Sigmoid colon (tissue), 7 donors: ENCODE results near the gene FBXL19. TPM values are rescaled to one million over a fixed set of nuclear protein-coding genes. Genes with fewer than 3 reads are reported as not detected.

ENCODE experiments used
- DNase-seq: peaks from one replicate; pipeline ENCODE4 v3.0.0-alpha.2; 2019
- H3K27ac ChIP-seq, 4 donors: fragments of 200-600 bp; sonication (generic); one replicate each; pipeline ENCODE4 v1.5.1; 2016 to 2019; ENCODE audit warnings: mild to moderate bottlenecking in 1 of 4
- H3K27me3 ChIP-seq, 3 donors: fragments of 200-600 bp; sonication (generic); one replicate each; pipeline ENCODE4 v1.5.1; 2019; ENCODE audit warnings: mild to moderate bottlenecking in 1 of 3
- H3K36me3 ChIP-seq, 4 donors: fragments of 200-600 bp; sonication (generic); one replicate each; pipeline ENCODE4 v1.5.1; 2016 to 2019
- H3K4me1 ChIP-seq, 4 donors: fragments of 200-600 bp; sonication (generic); one replicate each; pipeline ENCODE4 v1.5.1; 2017 to 2019
- H3K4me3 ChIP-seq, 4 donors: fragments of 200-600 bp; sonication (generic); one replicate each; pipeline ENCODE4 v1.5.1; 2017 to 2019; ENCODE audit warnings: mild to moderate bottlenecking in 2 of 4, moderate library complexity in 1 of 4
- H3K9me3 ChIP-seq, 4 donors: fragments of 200-600 bp in 3 of 4; sonication (generic) in 3 of 4; one replicate each; pipeline versions ENCODE4 v1.5.1 to v1.6.1; 2013 to 2019
- CTCF ChIP-seq, 4 experiments: fragments of 450-650 bp in 3 of 4; fragments of 200-600 bp in 1 of 4; IDR thresholded peaks; one replicate each; pipeline ENCODE4 v1.5.1; 2016 to 2019; ENCODE audit warnings: antibody characterized with exemption in 4 of 4, mild to moderate bottlenecking in 3 of 4, moderate library complexity in 2 of 4
- EP300 ChIP-seq, 4 donors: sonication (generic); formaldehyde crosslinking; IDR thresholded peaks; one replicate each; pipeline ENCODE4 v1.6.1; 2017; ENCODE audit warnings: antibody characterized with exemption in 4 of 4
- POLR2A ChIP-seq, 2 donors: fragments of 450-650 bp; IDR thresholded peaks; one replicate each; pipeline ENCODE4 v1.6.1; 2016; ENCODE audit warnings: antibody characterized with exemption in 2 of 2, mild to moderate bottlenecking in 2 of 2, moderate library complexity in 2 of 2
- POLR2AphosphoS5 ChIP-seq, 4 donors: sonication (generic); formaldehyde crosslinking; IDR thresholded peaks; one replicate each; pipeline ENCODE4 v1.6.1; 2017; ENCODE audit warnings: antibody characterized with exemption in 4 of 4
- WGBS, 2 donors: extraction: QIAGEN DNeasy Blood & Tissue Kit; methylation state at CpG; one replicate each; pipeline ENCODE4 v1.1.7; 2013; 5-methylcytosine and 5-hydroxymethylcytosine counted together
- intact Hi-C: fragments of 100-400 bp; cut with DNase I; formaldehyde crosslinking; loops from one replicate; pipeline ENCODE4 v1.15.1; 2023
- polyA plus RNA-seq, 3 donors: library from polyadenylated mRNA; stranded (reverse); fragments of 200-250 nt; gene quantifications; one replicate each; pipeline ENCODE4 v1.2.3, GENCODE V29; 2013
- total RNA-seq, 4 donors: library from RNA; depleted of rRNA; stranded (reverse); fragments of >200 nt; gene quantifications; one replicate each; pipeline ENCODE4 v1.1.0, GENCODE V29; 2016
- donor health status: healthy with polysubstance abuse.
- donor health status: Bipolar disorder and iron deficiency.
- donor health status: healthy.

The FBXL19 gene
- total and polyA plus RNA-seq, 7 donors, result 3.0 to 32.7 (median 10.3) TPM

- Histone ChIP-seq H3K4me1 (peaks cover 0 to 14% (median 12%) of the 10 kb centered on the region in 4 donors), H3K4me3 (no peak overlapping the region), H3K36me3 (peaks cover 0 to 25% (median 18%) of the 10 kb centered on the region in 4 donors), H3K27me3 (no peaks in the 10 kb centered on the region), H3K9me3 (no peaks in the 10 kb centered on the region), H3K27ac (no peak overlapping the region)
- intact Hi-C loops, result no loop called here
- DNase-seq, result no peak
- TF ChIP-seq POLR2AphosphoS5 (IDR thresholded peaks at IDR 0.05) (no peak), CTCF (IDR thresholded peaks at IDR 0.05) (no peak), POLR2A (IDR thresholded peaks at IDR 0.05) (no peak), EP300 (IDR thresholded peaks at IDR 0.05) (no peak)
- WGBS, 2 donors, result 94 to 96% methylated on average over 30 of the region's 30 CpGs
These were observed 64.3 kb downstream of the FBXL19 start for GRCh38 chr16:30987581-30988190.

DNA sequence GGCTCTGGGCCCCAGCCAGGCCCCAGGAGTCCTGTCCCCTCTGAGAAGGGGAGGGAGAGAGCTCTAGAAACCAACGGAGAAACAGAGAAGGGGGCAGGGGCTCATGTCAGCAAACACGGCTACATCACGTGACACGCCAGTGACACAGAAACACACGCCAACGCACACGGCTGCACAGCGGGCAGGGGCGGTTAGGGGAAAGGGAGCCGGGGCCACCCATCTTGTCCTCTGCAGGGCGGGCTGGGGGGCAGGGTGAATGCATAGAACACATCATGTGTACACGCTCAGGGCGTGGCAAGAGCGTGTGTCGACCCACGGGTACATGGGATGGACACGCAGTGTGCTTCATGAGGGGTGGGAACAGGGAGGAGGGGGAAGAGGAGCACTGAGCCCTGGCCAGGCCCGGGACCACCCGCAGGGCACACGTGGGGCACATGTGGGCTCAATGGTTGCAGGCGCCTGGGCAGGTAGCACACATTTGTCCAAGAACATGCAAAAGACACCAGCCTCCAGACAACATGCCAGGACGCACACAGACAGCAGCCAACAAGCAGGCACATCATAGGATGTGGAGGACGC, 66.2 kb downstream of the FBXL19 start:
- no peaks in the 10 kb centered on the region for H3K9me3 ChIP-seq
- 66 to 87% methylated on average over 23 of the region's 23 CpGs for WGBS, 2 donors
- H3K27me3 ChIP-seq, result no peaks in the 10 kb centered on the region
- no peak overlapping the region for H3K27ac ChIP-seq
- H3K36me3 ChIP-seq, result peaks cover 0 to 6% (median 3%) of the 10 kb centered on the region in 4 donors
- H3K4me1 ChIP-seq, result peaks cover 0 to 14% (median 12%) of the 10 kb centered on the region in 4 donors
- intact Hi-C loops, result no loop called here
- no peak for TF ChIP-seq POLR2A (IDR thresholded peaks at IDR 0.05)
- TF ChIP-seq CTCF (IDR thresholded peaks at IDR 0.05), result no peak
- no peak for TF ChIP-seq POLR2AphosphoS5 (IDR thresholded peaks at IDR 0.05)
- TF ChIP-seq EP300 (IDR thresholded peaks at IDR 0.05), result no peak
- DNase-seq, result no peak
- no peak overlapping the region for H3K4me3 ChIP-seq

DNA sequence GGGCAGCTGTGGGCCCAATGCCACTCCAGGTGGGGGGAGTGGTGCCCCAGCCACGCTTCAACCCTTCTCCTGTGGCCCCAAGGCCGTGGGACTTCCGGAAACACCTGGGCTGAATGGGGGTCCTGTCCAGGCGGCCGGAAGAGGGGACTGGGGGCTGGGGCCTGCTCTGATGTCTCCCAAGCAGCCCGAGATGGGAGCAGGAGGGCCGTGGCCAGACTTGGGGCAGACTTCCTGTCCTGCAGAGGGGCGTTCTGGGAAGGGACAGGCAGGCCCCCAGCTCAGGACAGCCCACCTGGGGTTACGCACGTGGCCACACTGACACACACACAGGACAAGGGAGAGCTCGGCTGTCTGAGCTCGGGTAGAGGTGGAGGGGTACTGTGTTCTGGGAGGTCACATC, 66.7 kb downstream of the FBXL19 start:
- intact Hi-C loops, result no loop called here
- no peak for TF ChIP-seq CTCF (IDR thresholded peaks at IDR 0.05)
- no peak for TF ChIP-seq POLR2AphosphoS5 (IDR thresholded peaks at IDR 0.05)
- no peak for TF ChIP-seq POLR2A (IDR thresholded peaks at IDR 0.05)
- TF ChIP-seq EP300 (IDR thresholded peaks at IDR 0.05), result no peak
- WGBS, 2 donors, result 76 to 81% methylated on average over 12 of the region's 12 CpGs
- DNase-seq, result no peak
- H3K36me3 ChIP-seq, result peaks cover 0 to 6% (median 2%) of the 10 kb centered on the region in 4 donors
- H3K27me3 ChIP-seq, result no peaks in the 10 kb centered on the region
- no peak overlapping the region for H3K4me3 ChIP-seq
- H3K4me1 ChIP-seq, result peaks cover 0 to 13% (median 12%) of the 10 kb centered on the region in 4 donors
- no peak overlapping the region for H3K27ac ChIP-seq
- H3K9me3 ChIP-seq, result no peaks in the 10 kb centered on the region

DNA sequence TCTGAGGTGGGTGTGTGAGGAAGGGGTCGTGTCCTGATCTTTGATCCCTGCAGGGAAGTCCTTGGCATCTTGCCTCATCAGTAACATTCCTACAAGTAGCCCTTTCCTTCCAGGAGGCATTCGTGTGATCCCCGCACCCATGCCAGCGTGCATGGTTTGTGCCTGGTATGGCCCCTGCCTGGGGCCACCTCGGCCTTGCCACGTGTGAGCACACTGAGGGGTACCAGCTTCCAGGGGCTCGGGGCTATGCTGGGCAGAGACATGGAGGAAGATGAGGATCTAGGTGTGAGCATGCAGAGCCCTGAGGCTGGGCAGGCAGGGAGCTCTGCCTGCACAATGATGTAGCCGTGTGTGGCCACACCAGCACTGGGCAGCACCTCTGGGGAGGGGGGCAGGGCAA, 67.7 kb downstream of the FBXL19 start:
- intact Hi-C loops, result no loop called here
- no peak for DNase-seq
- 77 to 87% methylated on average over 8 of the region's 8 CpGs for WGBS, 2 donors

More for the DNA sequence above, 67.7 kb downstream of the FBXL19 start:
- Histone ChIP-seq H3K4me3 (no peak overlapping the region), H3K27ac (no peak overlapping the region), H3K36me3 (peaks cover 0 to 6% (median 2%) of the 10 kb centered on the region in 4 donors), H3K27me3 (no peaks in the 10 kb centered on the region), H3K4me1 (peaks cover 0 to 6% (median 2%) of the 10 kb centered on the region in 4 donors), H3K9me3 (no peaks in the 10 kb centered on the region)
- TF ChIP-seq CTCF (IDR thresholded peaks at IDR 0.05) (no peak), EP300 (IDR thresholded peaks at IDR 0.05) (no peak), POLR2AphosphoS5 (IDR thresholded peaks at IDR 0.05) (no peak), POLR2A (IDR thresholded peaks at IDR 0.05) (no peak)
